ENCODE measurements around the gene STAMBP.

GRCh38 chr2:73823916-73824523 lies 4.7 kb upstream of the STAMBP start:
- TF ChIP-seq CTCF (conservative IDR thresholded peaks at IDR 0.05; ENCODE audit: low read length) (peak; percentile 86), EZH2phosphoT487 (IDR thresholded peaks at IDR 0.05; ENCODE audit: borderline replicate concordance) (no peak)

Measured in Loucy (cell line).